Left lung (tissue), 10 donors: ENCODE measurements around the gene RTCA. TPM values are rescaled to one million over a fixed set of nuclear protein-coding genes. Genes with fewer than 3 reads are reported as not detected.
A peak's percentile ranks its signal among the peaks of the same experiment; 100 is the strongest.
"Not testable (repeated sequence)": the region's sequence is repeated elsewhere in the genome, so short reads cannot be mapped to it uniquely, and the experiment has no call there.

Experiments
- ATAC-seq: fragments of 200-7000 bp; cut with Tn5 transposase; one replicate; pipeline ENCODE4 v1.9.1; 2020; ENCODE audit warnings: moderate library complexity
- DNase-seq, 4 donors: peaks; one replicate each; pipeline ENCODE4 v3.0.0-alpha.2; 2013 to 2020
- H3K27ac ChIP-seq, 2 donors: fragments of 200-600 bp; sonication (generic) in 1 of 2; one replicate each; pipeline versions ENCODE4 v1.5.0 to v1.8.0; 2020 to 2021
- H3K27me3 ChIP-seq, 2 donors: fragments of 200-600 bp; sonication (generic) in 1 of 2; one replicate each; pipeline versions ENCODE4 v1.5.0 to v1.8.0; 2020 to 2021
- H3K36me3 ChIP-seq, 2 donors: fragments of 200-600 bp; sonication (generic) in 1 of 2; one replicate each; pipeline versions ENCODE4 v1.5.0 to v1.8.0; 2020 to 2021
- H3K4me1 ChIP-seq, 2 donors: fragments of 200-600 bp; one replicate each; pipeline ENCODE4 v1.8.0; 2021
- H3K4me3 ChIP-seq, 2 donors: fragments of 200-600 bp; sonication (generic) in 1 of 2; one replicate each; pipeline versions ENCODE4 v1.5.0 to v1.8.0; 2020 to 2021; ENCODE audit warnings: mild to moderate bottlenecking in 1 of 2
- H3K9me3 ChIP-seq, 2 donors: fragments of 200-600 bp; sonication (generic) in 1 of 2; one replicate each; pipeline versions ENCODE4 v1.5.0 to v1.8.0; 2020 to 2021
- CTCF ChIP-seq, 2 donors: fragments of 200-600 bp; sonication (generic) in 1 of 2; IDR thresholded peaks; one replicate each; pipeline versions ENCODE4 v1.5.0 to v1.8.0; 2021; ENCODE audit warnings: antibody characterized with exemption in 2 of 2
- intact Hi-C, 2 donors: fragments of 100-400 bp; cut with DNase I; formaldehyde crosslinking; loops; one replicate each; pipeline versions ENCODE4 v1.11.2 to v1.14.2; 2022
- polyA plus RNA-seq, 6 donors: library from polyadenylated mRNA; unstranded; fragments of 120-200 nt; gene quantifications; one replicate each; pipeline ENCODE4 v1.2.1, GENCODE V29; 2013; ENCODE audit not compliant: insufficient read length in 6 of 6
- total RNA-seq, 2 donors: library from RNA; stranded (reverse); fragmentation: NEBNext Ultra II Directional; extraction: Animal tissue kit (Norgen Biotek cat#: 25700); gene quantifications; one replicate each; pipeline ENCODE4 v1.2.1, GENCODE V29; 2021
- donor health status: DM: no; HTN: yes; CAD: no.
- donor health status: DM: no; HTN: no; CAD: no.

Gene RTCA
- total and polyA plus RNA-seq, 8 donors: 26.7 to 38.7 (median 31.3) TPM

- no peaks in the 10 kb centered on the region for H3K27me3 ChIP-seq
- no peak for TF ChIP-seq CTCF (IDR thresholded peaks at IDR 0.05)
- DNase-seq (no peak), ATAC-seq (no peak)
- peaks cover 6 to 22% of the 10 kb centered on the region in 2 donors for H3K4me1 ChIP-seq
- no peak overlapping the region for H3K27ac ChIP-seq
- H3K9me3 ChIP-seq: no peaks in the 10 kb centered on the region
- H3K4me3 ChIP-seq: no peak overlapping the region
- intact Hi-C loops: no loop called here
- H3K36me3 ChIP-seq: no peaks in the 10 kb centered on the region
These were observed 13.1 kb upstream of the RTCA start for GRCh38 chr1:100252901-100253300.

GRCh38 chr1:100253552-100253951 is 12.5 kb upstream of the RTCA start:
- intact Hi-C loops: no loop called here
- no peak overlapping the region for H3K4me3 ChIP-seq
- DNase-seq (no peak), ATAC-seq (no peak)
- TF ChIP-seq CTCF (IDR thresholded peaks at IDR 0.05): no peak
- H3K4me1 ChIP-seq: peaks cover 4 to 15% of the 10 kb centered on the region in 2 donors
- H3K27ac ChIP-seq: no peak overlapping the region
- no peaks in the 10 kb centered on the region for H3K9me3 ChIP-seq
- no peaks in the 10 kb centered on the region for H3K36me3 ChIP-seq
- no peaks in the 10 kb centered on the region for H3K27me3 ChIP-seq

GRCh38 chr1:100256273-100256672 is 9.7 kb upstream of the RTCA start:
- DNase-seq, intact Hi-C loops, ATAC-seq: not testable (repeated sequence)

GRCh38 chr1:100258427-100258826 is 7.6 kb upstream of the RTCA start:
- ATAC-seq, H3K4me3 ChIP-seq, DNase-seq, H3K4me1 ChIP-seq, H3K9me3 ChIP-seq, H3K27me3 ChIP-seq, H3K27ac ChIP-seq, H3K36me3 ChIP-seq, intact Hi-C loops: not testable (repeated sequence)

More at GRCh38 chr1:100256273-100256672, 9.7 kb upstream of the RTCA start:
- H3K4me3 ChIP-seq, H3K9me3 ChIP-seq, H3K27me3 ChIP-seq, H3K27ac ChIP-seq, H3K36me3 ChIP-seq, H3K4me1 ChIP-seq: not testable (repeated sequence)

- no peak for TF ChIP-seq CTCF (IDR thresholded peaks at IDR 0.05)
- Histone ChIP-seq H3K36me3 (no peaks in the 10 kb centered on the region), H3K27me3 (no peaks in the 10 kb centered on the region), H3K27ac (no peak overlapping the region), H3K4me1 (peaks cover 0 to 5% of the 10 kb centered on the region in 2 donors), H3K9me3 (no peaks in the 10 kb centered on the region), H3K4me3 (no peak overlapping the region)
- intact Hi-C loops: no loop called here
- DNase-seq: no peak
- ATAC-seq: no peak
These were observed 4.3 kb upstream of the RTCA start for GRCh38 chr1:100261686-100262085.

GRCh38 chr1:100264081-100264480 is 1.9 kb upstream of the RTCA start:
- H3K27ac ChIP-seq, DNase-seq, intact Hi-C loops, H3K27me3 ChIP-seq, H3K9me3 ChIP-seq, ATAC-seq, H3K4me3 ChIP-seq: not testable (repeated sequence)
- Histone ChIP-seq H3K36me3 (peaks cover 0 to 19% of the 10 kb centered on the region in 2 donors), H3K4me1 (peaks cover 20 to 22% of the 10 kb centered on the region in 2 donors)

- ATAC-seq (peak; percentile 31), DNase-seq (no peak)
- intact Hi-C loops: no loop called here
- H3K27ac ChIP-seq: peak overlapping the region; percentile 88 to 89
- H3K9me3 ChIP-seq: no peaks in the 10 kb centered on the region
- H3K4me1 ChIP-seq: peaks cover 20 to 34% of the 10 kb centered on the region in 2 donors
- H3K36me3 ChIP-seq: peaks cover 0 to 33% of the 10 kb centered on the region in 2 donors
- peak overlapping the region; percentile 68 to 90 for H3K4me3 ChIP-seq
- no peak for TF ChIP-seq CTCF (IDR thresholded peaks at IDR 0.05)
- H3K27me3 ChIP-seq: no peaks in the 10 kb centered on the region
These were observed 470 bp upstream of the RTCA start for GRCh38 chr1:100265562-100265930.
